SK-N-MC (cell line): ENCODE measurements around the gene CNR2.

ENCODE experiments used
- EZH2 ChIP-seq: fragments of 200-600 bp; sonication (generic); IDR thresholded peaks from one replicate; pipeline ENCODE4 v1.6.1; 2017; ENCODE audit warnings: antibody characterized with exemption
- POLR2AphosphoS5 ChIP-seq: IDR thresholded peaks from 2 replicates; pipeline ENCODE4 v1.6.1; 2012; ENCODE audit warnings: mild to moderate bottlenecking, low read depth, low read length, borderline replicate concordance

GRCh38 chr1:23906731-23907130, 6.4 kb downstream of the CNR2 start:
- TF ChIP-seq EZH2 (no peak), POLR2AphosphoS5 (no peak)
